Effector memory CD4-positive, alpha-beta T cell (primary cell): ENCODE data around the gene POLR2I.
A peak's percentile ranks its signal among the peaks of the same experiment; 100 is the strongest.
"Not testable (repeated sequence)": the region's sequence is repeated elsewhere in the genome, so short reads cannot be mapped to it uniquely, and the experiment has no call there.

ENCODE experiments used
- DNase-seq, 3 donors: peaks; one replicate each; pipeline ENCODE4 v3.0.0-alpha.2; 2020
- H3K27ac ChIP-seq: 2 replicates; pipeline ENCODE4 v1.7.0; 2013; ENCODE audit warnings: mild to moderate bottlenecking, low read length, moderate library complexity; ENCODE audit not compliant: insufficient read depth, poor library complexity, severe bottlenecking
- H3K27me3 ChIP-seq: replicated peaks from 2 replicates; pipeline ENCODE4 v1.7.0; 2013; ENCODE audit warnings: mild to moderate bottlenecking, low read length; ENCODE audit not compliant: insufficient read depth, control insufficient read depth, poor library complexity, severe bottlenecking
- H3K36me3 ChIP-seq: 2 replicates; pipeline ENCODE4 v1.7.0; 2013; ENCODE audit warnings: mild to moderate bottlenecking, low read length, moderate library complexity; ENCODE audit not compliant: control insufficient read depth, insufficient read depth
- H3K4me1 ChIP-seq: 2 replicates; pipeline ENCODE4 v1.7.0; 2013; ENCODE audit warnings: low read length, mild to moderate bottlenecking; ENCODE audit not compliant: control insufficient read depth, insufficient read depth, poor library complexity, severe bottlenecking
- H3K4me3 ChIP-seq: 2 replicates; pipeline ENCODE4 v1.7.0; 2013; ENCODE audit warnings: low read length, low read depth, mild to moderate bottlenecking; ENCODE audit not compliant: insufficient read depth, poor library complexity, severe bottlenecking
- H3K9me3 ChIP-seq: 2 replicates; pipeline ENCODE4 v1.7.0; 2013; ENCODE audit warnings: mild to moderate bottlenecking, low read length, moderate library complexity; ENCODE audit not compliant: control insufficient read depth

Gene POLR2I

GRCh38 chr19:36131221-36131620 lies 16.5 kb upstream of the POLR2I start:
- DNase-seq, result peak in 1 of 3 donors; percentile 4
- not testable (repeated sequence) for H3K27ac ChIP-seq, H3K27me3 ChIP-seq, H3K9me3 ChIP-seq, H3K4me1 ChIP-seq, H3K4me3 ChIP-seq, H3K36me3 ChIP-seq

GRCh38 chr19:36128392-36128736 lies 13.7 kb upstream of the POLR2I start:
- Histone ChIP-seq H3K27ac (peak overlapping the region; percentile 66), H3K9me3 (no peaks in the 10 kb centered on the region), H3K4me3 (peak overlapping the region; percentile 57), H3K4me1 (no peaks in the 10 kb centered on the region), H3K36me3 (peaks cover 19% of the 10 kb centered on the region), H3K27me3 (no peaks in the 10 kb centered on the region)
- no peak for DNase-seq

GRCh38 chr19:36125557-36125956 lies 10.9 kb upstream of the POLR2I start:
- H3K4me1 ChIP-seq, result no peaks in the 10 kb centered on the region
- DNase-seq, result no peak
- no peak overlapping the region for H3K27ac ChIP-seq
- H3K9me3 ChIP-seq, result no peaks in the 10 kb centered on the region
- H3K27me3 ChIP-seq, result no peaks in the 10 kb centered on the region
- peaks cover 37% of the 10 kb centered on the region for H3K36me3 ChIP-seq
- no peak overlapping the region for H3K4me3 ChIP-seq

- Histone ChIP-seq H3K36me3 (peaks cover 65% of the 10 kb centered on the region), H3K27me3 (no peaks in the 10 kb centered on the region), H3K4me1 (no peaks in the 10 kb centered on the region), H3K9me3 (no peaks in the 10 kb centered on the region), H3K4me3 (no peak overlapping the region), H3K27ac (no peak overlapping the region)
- DNase-seq, result no peak
Observed at GRCh38 chr19:36121486-36122124, 6.9 kb upstream of the POLR2I start.

GRCh38 chr19:36120984-36121358 lies 6.3 kb upstream of the POLR2I start:
- Histone ChIP-seq H3K36me3 (peaks cover 65% of the 10 kb centered on the region), H3K4me1 (peaks cover 6% of the 10 kb centered on the region), H3K4me3 (no peak overlapping the region), H3K27ac (no peak overlapping the region), H3K27me3 (no peaks in the 10 kb centered on the region), H3K9me3 (no peaks in the 10 kb centered on the region)
- no peak for DNase-seq

- H3K4me3 ChIP-seq, result no peak overlapping the region
- no peaks in the 10 kb centered on the region for H3K9me3 ChIP-seq
- no peak overlapping the region for H3K27ac ChIP-seq
- peaks cover 59% of the 10 kb centered on the region for H3K36me3 ChIP-seq
- no peak for DNase-seq
- H3K4me1 ChIP-seq, result peaks cover 11% of the 10 kb centered on the region
- no peaks in the 10 kb centered on the region for H3K27me3 ChIP-seq
Observed at GRCh38 chr19:36120092-36120983, 5.7 kb upstream of the POLR2I start.

- H3K4me1 ChIP-seq, result peaks cover 20% of the 10 kb centered on the region
- H3K27me3 ChIP-seq, result no peaks in the 10 kb centered on the region
- H3K9me3 ChIP-seq, result no peaks in the 10 kb centered on the region
- H3K4me3 ChIP-seq, result peak overlapping the region; percentile 65
- DNase-seq, result no peak
- peak overlapping the region; percentile 82 for H3K27ac ChIP-seq
- H3K36me3 ChIP-seq, result peaks cover 50% of the 10 kb centered on the region
Observed at GRCh38 chr19:36116344-36116637, 1.6 kb upstream of the POLR2I start.

GRCh38 chr19:36115453-36116343 lies 1.0 kb upstream of the POLR2I start, which contains the start of gene TBCB:
Gene TBCB (plus strand): TSS chr19:36115468. CDS start chr19:36115561, 93 bp downstream.
- Histone ChIP-seq H3K27ac (peak within 1 kb of the TSS; percentile 82), H3K27me3 (no peaks in the 10 kb centered on the region), H3K4me1 (peaks cover 20% of the 10 kb centered on the region), H3K36me3 (peaks cover 50% of the 10 kb centered on the region), H3K4me3 (peak within 1 kb of the TSS; percentile 80), H3K9me3 (no peaks in the 10 kb centered on the region)
- DNase-seq, result peak in 2 of 3 donors; percentile 87 to 89

- peaks cover 37% of the 10 kb centered on the region for H3K36me3 ChIP-seq
- peak overlapping the region; percentile 80 for H3K4me3 ChIP-seq
- no peaks in the 10 kb centered on the region for H3K27me3 ChIP-seq
- no peaks in the 10 kb centered on the region for H3K9me3 ChIP-seq
- peak overlapping the region; percentile 82 for H3K27ac ChIP-seq
- peak in 1 of 3 donors; percentile 8 for DNase-seq
- H3K4me1 ChIP-seq, result peaks cover 20% of the 10 kb centered on the region
Observed at GRCh38 chr19:36113894-36114720, 568 bp downstream of the POLR2I start.
